Lower leg skin (tissue), 3 donors: ENCODE results near the gene HPN.

Source experiments
- POLR2A ChIP-seq, 2 donors: fragments of 450-650 bp; IDR thresholded peaks; one replicate each; pipeline ENCODE4 v1.6.1; 2016 to 2017; ENCODE audit warnings: antibody characterized with exemption in 2 of 2, mild to moderate bottlenecking in 1 of 2, moderate library complexity in 1 of 2
- TF ChIP-seq, protein P1 (sequence below), 3 donors: fragments of 450-650 bp; IDR thresholded peaks; one replicate each; pipeline ENCODE4 v1.5.1; 2016; ENCODE audit warnings: antibody characterized with exemption in 3 of 3, mild to moderate bottlenecking in 3 of 3, moderate library complexity in 2 of 3

GRCh38 chr19:35073516-35073915 lies 32.0 kb downstream of the HPN start:
- no peak for TF ChIP-seq POLR2A (IDR thresholded peaks at IDR 0.05)
- TF ChIP-seq, protein P1, sequence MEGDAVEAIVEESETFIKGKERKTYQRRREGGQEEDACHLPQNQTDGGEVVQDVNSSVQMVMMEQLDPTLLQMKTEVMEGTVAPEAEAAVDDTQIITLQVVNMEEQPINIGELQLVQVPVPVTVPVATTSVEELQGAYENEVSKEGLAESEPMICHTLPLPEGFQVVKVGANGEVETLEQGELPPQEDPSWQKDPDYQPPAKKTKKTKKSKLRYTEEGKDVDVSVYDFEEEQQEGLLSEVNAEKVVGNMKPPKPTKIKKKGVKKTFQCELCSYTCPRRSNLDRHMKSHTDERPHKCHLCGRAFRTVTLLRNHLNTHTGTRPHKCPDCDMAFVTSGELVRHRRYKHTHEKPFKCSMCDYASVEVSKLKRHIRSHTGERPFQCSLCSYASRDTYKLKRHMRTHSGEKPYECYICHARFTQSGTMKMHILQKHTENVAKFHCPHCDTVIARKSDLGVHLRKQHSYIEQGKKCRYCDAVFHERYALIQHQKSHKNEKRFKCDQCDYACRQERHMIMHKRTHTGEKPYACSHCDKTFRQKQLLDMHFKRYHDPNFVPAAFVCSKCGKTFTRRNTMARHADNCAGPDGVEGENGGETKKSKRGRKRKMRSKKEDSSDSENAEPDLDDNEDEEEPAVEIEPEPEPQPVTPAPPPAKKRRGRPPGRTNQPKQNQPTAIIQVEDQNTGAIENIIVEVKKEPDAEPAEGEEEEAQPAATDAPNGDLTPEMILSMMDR (IDR thresholded peaks at IDR 0.05): no peak
